Glutamatergic neuron (in vitro differentiated cells): ENCODE measurements around the gene KLK1. TPM values are rescaled to one million over a fixed set of nuclear protein-coding genes. Genes with fewer than 3 reads are reported as not detected.
"Not testable (repeated sequence)": the region's sequence is repeated elsewhere in the genome, so short reads cannot be mapped to it uniquely, and the experiment has no call there.

Experiments used
- DNase-seq: peaks from one replicate; pipeline ENCODE4 v3.0.0; 2022
- H3K27ac Mint-ChIP-seq: one replicate; pipeline ENCODE4 v1.8.0; 2020; ENCODE audit warnings: mild to moderate bottlenecking, mixed read lengths, inconsistent platforms; ENCODE audit not compliant: unreplicated experiment
- H3K27me3 Mint-ChIP-seq: one replicate; pipeline ENCODE4 v1.8.0; 2020; ENCODE audit warnings: mild to moderate bottlenecking, moderate library complexity, mixed read lengths, inconsistent platforms; ENCODE audit not compliant: unreplicated experiment
- H3K36me3 Mint-ChIP-seq: one replicate; pipeline ENCODE4 v1.8.0; 2020; ENCODE audit warnings: mild to moderate bottlenecking, mixed read lengths, inconsistent platforms; ENCODE audit not compliant: unreplicated experiment
- H3K4me1 Mint-ChIP-seq: one replicate; pipeline ENCODE4 v1.8.0; 2020; ENCODE audit warnings: mild to moderate bottlenecking, low read depth, mixed read lengths, inconsistent platforms; ENCODE audit not compliant: unreplicated experiment
- H3K4me3 Mint-ChIP-seq: one replicate; pipeline ENCODE4 v1.8.0; 2020; ENCODE audit warnings: mild to moderate bottlenecking, mixed read lengths, inconsistent platforms; ENCODE audit not compliant: unreplicated experiment
- H3K9me3 Mint-ChIP-seq: one replicate; pipeline ENCODE4 v1.8.0; 2020; ENCODE audit warnings: mild to moderate bottlenecking, moderate library complexity, mixed read lengths, inconsistent platforms; ENCODE audit not compliant: unreplicated experiment
- total RNA-seq: library from RNA; stranded (reverse); fragmentation: NEBNext Ultra II Directional; extraction: Animal tissue kit (Norgen Biotek cat#: 25700); gene quantifications from one replicate; pipeline ENCODE4 v1.2.1, GENCODE V29; 2021; ENCODE audit not compliant: unreplicated experiment
- TF ChIP-seq, protein P1 (sequence below): fragments of 200-600 bp; sonication (generic); IDR thresholded peaks from one replicate; pipeline ENCODE4 v1.5.0; 2021; ENCODE audit not compliant: partially characterized antibody, unreplicated experiment

The KLK1 gene
- total RNA-seq, 1 donor from 2014 or later = 0.49 TPM

- Mint-ChIP-seq H3K4me1 (peaks cover 20% of the 10 kb centered on the region), H3K27me3 (peaks cover 17% of the 10 kb centered on the region), H3K27ac (no peak overlapping the region), H3K36me3 (peaks cover 5% of the 10 kb centered on the region), H3K4me3 (no peak overlapping the region), H3K9me3 (peaks cover 10% of the 10 kb centered on the region)
- no peak for DNase-seq
- TF ChIP-seq, protein P1, sequence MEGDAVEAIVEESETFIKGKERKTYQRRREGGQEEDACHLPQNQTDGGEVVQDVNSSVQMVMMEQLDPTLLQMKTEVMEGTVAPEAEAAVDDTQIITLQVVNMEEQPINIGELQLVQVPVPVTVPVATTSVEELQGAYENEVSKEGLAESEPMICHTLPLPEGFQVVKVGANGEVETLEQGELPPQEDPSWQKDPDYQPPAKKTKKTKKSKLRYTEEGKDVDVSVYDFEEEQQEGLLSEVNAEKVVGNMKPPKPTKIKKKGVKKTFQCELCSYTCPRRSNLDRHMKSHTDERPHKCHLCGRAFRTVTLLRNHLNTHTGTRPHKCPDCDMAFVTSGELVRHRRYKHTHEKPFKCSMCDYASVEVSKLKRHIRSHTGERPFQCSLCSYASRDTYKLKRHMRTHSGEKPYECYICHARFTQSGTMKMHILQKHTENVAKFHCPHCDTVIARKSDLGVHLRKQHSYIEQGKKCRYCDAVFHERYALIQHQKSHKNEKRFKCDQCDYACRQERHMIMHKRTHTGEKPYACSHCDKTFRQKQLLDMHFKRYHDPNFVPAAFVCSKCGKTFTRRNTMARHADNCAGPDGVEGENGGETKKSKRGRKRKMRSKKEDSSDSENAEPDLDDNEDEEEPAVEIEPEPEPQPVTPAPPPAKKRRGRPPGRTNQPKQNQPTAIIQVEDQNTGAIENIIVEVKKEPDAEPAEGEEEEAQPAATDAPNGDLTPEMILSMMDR = no peak
These were observed 47.5 kb downstream of the KLK1 start for GRCh38 chr19:50776131-50776530.

DNA sequence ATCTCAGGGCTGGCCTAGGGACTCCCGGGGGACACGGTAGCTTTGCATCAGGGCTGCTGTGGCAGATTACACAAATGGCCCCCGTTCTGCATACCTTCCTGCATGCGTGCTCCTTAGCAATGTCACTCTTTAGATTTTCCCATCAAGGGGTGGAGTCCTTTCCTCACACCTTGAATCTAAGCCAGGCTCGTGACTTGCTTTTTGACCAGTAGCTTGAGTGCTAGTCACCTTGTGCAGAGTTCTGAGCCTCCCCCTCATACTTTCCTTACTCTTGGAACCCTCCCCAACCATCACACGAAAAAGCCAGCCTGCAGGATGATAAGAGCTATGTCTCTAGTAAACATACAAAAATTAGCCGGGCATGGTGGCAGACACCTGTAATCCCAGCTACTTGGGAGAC lies 50.1 kb downstream of the KLK1 start:
- not testable (repeated sequence) for H3K36me3 Mint-ChIP-seq, DNase-seq, H3K9me3 Mint-ChIP-seq, H3K27ac Mint-ChIP-seq, H3K4me3 Mint-ChIP-seq, H3K4me1 Mint-ChIP-seq
- peaks cover 11% of the 10 kb centered on the region for H3K27me3 Mint-ChIP-seq

- H3K4me1 Mint-ChIP-seq, DNase-seq, H3K27me3 Mint-ChIP-seq, H3K36me3 Mint-ChIP-seq, H3K4me3 Mint-ChIP-seq, H3K27ac Mint-ChIP-seq, H3K9me3 Mint-ChIP-seq: not testable (repeated sequence)
These were observed 50.7 kb downstream of the KLK1 start for GRCh38 chr19:50772912-50773311.

- Mint-ChIP-seq H3K36me3 (no peaks in the 10 kb centered on the region), H3K27ac (no peak overlapping the region), H3K4me3 (no peak overlapping the region), H3K4me1 (peaks cover 2% of the 10 kb centered on the region), H3K9me3 (no peaks in the 10 kb centered on the region), H3K27me3 (peaks cover 3% of the 10 kb centered on the region)
- TF ChIP-seq, protein P1 = no peak
- DNase-seq = no peak
These were observed 51.1 kb downstream of the KLK1 start for GRCh38 chr19:50772476-50772875.

- peaks cover 2% of the 10 kb centered on the region for H3K27me3 Mint-ChIP-seq
- H3K27ac Mint-ChIP-seq = no peak overlapping the region
- TF ChIP-seq, protein P1 = no peak
- H3K36me3 Mint-ChIP-seq = no peaks in the 10 kb centered on the region
- no peaks in the 10 kb centered on the region for H3K9me3 Mint-ChIP-seq
- DNase-seq = no peak
- no peak overlapping the region for H3K4me3 Mint-ChIP-seq
- H3K4me1 Mint-ChIP-seq = no peaks in the 10 kb centered on the region
These were observed 52.7 kb downstream of the KLK1 start for GRCh38 chr19:50770888-50771287.

GRCh38 chr19:50770164-50770563 lies 53.4 kb downstream of the KLK1 start, which contains the start of gene GPR32:
Gene GPR32, plus strand, starts transcription at chr19:50770464. Its CDS starts 137 bp downstream, at chr19:50770601.
- H3K9me3 Mint-ChIP-seq, H3K36me3 Mint-ChIP-seq, H3K4me1 Mint-ChIP-seq, H3K27me3 Mint-ChIP-seq, H3K27ac Mint-ChIP-seq, H3K4me3 Mint-ChIP-seq, DNase-seq: not testable (repeated sequence)

Other genes with a start within 250 kb of the KLK1 start
- gene SYT3, start 183.9 kb downstream of the KLK1 start, total RNA-seq = 15.6 TPM
- gene C19orf81, start 174.3 kb downstream of the KLK1 start, total RNA-seq = 10.4 TPM
- gene SHANK1, start 104.0 kb downstream of the KLK1 start, total RNA-seq = 19.0 TPM
- gene CLEC11A, start 100.4 kb downstream of the KLK1 start, total RNA-seq = 4.0 TPM
- not detected for gene GPR32, start 53.3 kb downstream of the KLK1 start, total RNA-seq
- not detected for gene ACP4, start 33.4 kb downstream of the KLK1 start, total RNA-seq
- gene KLK15, start 9.8 kb upstream of the KLK1 start, total RNA-seq = not detected
- not detected for gene KLK3, start 31.1 kb upstream of the KLK1 start, total RNA-seq
- gene KLK2, start 49.7 kb upstream of the KLK1 start, total RNA-seq = not detected
- gene KLK4, start 87.6 kb upstream of the KLK1 start, total RNA-seq = 0.66 TPM
- not detected for gene KLK5, start 129.3 kb upstream of the KLK1 start, total RNA-seq
- not detected for gene KLK6, start 145.8 kb upstream of the KLK1 start, total RNA-seq
- not detected for gene KLK7, start 160.1 kb upstream of the KLK1 start, total RNA-seq
- not detected for gene KLK8, start 177.8 kb upstream of the KLK1 start, total RNA-seq
- not detected for gene KLK10, start 195.9 kb upstream of the KLK1 start, total RNA-seq
- gene KLK11, start 202.8 kb upstream of the KLK1 start, total RNA-seq = not detected
- gene KLK12, start 211.2 kb upstream of the KLK1 start, total RNA-seq = 0.66 TPM
- gene KLK13, start 241.3 kb upstream of the KLK1 start, total RNA-seq = not detected